ENCODE results near the gene TNS3. TPM values are rescaled to one million over a fixed set of nuclear protein-coding genes. Genes with fewer than 3 reads are reported as not detected.
A peak's percentile ranks its signal among the peaks of the same experiment; 100 is the strongest.

Gene TNS3
- total RNA-seq, 1 experiment from 2014 or later: 135 TPM

DNA sequence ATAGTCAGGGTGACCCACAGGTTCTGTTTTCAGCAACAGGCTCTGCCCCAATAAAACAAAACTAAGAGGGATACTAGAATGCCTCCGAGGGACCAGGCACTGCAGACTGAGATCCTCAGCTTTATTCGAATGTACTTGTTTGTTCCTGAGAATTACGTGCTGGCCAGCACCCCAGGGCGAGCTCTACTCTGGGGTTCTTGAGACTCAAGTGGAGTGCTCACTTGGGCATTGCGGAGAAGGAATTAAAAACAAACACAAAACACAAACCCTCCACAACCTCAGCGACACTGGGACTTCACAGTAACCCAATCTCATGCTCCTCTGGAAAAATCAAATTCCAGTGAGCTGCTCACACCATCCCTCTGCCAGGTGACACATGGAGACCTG, 250.7 kb downstream of the TNS3 start:
- TF ChIP-seq, protein P1, sequence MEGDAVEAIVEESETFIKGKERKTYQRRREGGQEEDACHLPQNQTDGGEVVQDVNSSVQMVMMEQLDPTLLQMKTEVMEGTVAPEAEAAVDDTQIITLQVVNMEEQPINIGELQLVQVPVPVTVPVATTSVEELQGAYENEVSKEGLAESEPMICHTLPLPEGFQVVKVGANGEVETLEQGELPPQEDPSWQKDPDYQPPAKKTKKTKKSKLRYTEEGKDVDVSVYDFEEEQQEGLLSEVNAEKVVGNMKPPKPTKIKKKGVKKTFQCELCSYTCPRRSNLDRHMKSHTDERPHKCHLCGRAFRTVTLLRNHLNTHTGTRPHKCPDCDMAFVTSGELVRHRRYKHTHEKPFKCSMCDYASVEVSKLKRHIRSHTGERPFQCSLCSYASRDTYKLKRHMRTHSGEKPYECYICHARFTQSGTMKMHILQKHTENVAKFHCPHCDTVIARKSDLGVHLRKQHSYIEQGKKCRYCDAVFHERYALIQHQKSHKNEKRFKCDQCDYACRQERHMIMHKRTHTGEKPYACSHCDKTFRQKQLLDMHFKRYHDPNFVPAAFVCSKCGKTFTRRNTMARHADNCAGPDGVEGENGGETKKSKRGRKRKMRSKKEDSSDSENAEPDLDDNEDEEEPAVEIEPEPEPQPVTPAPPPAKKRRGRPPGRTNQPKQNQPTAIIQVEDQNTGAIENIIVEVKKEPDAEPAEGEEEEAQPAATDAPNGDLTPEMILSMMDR (IDR thresholded peaks at IDR 0.05; ENCODE audit: unreplicated experiment): no peak
- H3K4me1 Mint-ChIP-seq (ENCODE audit: low read depth, unreplicated experiment): peaks cover 22% of the 10 kb centered on the region
- H3K27me3 Mint-ChIP-seq (ENCODE audit: unreplicated experiment): no peaks in the 10 kb centered on the region
- H3K9me3 Mint-ChIP-seq (ENCODE audit: low read depth, unreplicated experiment): no peaks in the 10 kb centered on the region
- DNase-seq: no peak
- CTCF ChIA-PET: no interaction called here
- H3K27ac Mint-ChIP-seq (ENCODE audit: unreplicated experiment): no peak overlapping the region
- H3K4me3 Mint-ChIP-seq (ENCODE audit: low read depth, unreplicated experiment): no peak overlapping the region
- intact Hi-C loops (cut with micrococcal nuclease; ENCODE audit: unreplicated experiment): no loop called here
- peaks cover 8% of the 10 kb centered on the region for H3K36me3 Mint-ChIP-seq (ENCODE audit: insufficient read depth, unreplicated experiment)
- BruUV-seq (replicated peaks): no TSS peak

DNA sequence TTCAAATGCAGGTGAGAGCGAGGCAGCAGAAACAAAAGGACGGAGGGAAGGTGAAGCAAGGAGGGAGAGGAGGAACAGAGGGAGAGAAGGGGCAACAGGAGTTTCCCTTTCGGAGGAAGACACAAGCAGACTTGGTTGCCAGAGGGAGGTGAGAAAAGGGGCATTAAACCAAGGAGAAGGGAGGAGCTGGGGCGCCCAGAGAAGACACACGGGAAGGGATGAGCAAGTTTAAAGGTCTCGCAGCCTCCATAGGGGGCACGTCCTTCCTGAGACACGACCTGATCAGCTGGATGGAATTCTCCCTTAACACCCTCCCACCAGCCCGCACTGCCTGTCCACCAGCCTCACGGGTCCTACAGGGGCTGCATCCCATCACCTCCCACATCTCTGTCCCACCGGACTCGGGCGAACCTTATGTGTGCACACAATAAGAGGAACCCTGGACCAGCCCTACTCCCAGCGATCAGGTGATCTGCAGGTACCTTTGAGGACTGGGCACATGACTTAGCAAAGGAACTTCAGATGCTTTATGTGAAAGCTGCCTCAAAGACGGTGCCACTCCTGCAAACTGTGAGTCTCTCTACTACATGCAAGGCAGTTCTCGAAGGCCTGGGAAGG, 251.2 kb downstream of the TNS3 start:
- TF ChIP-seq, protein P1 (IDR thresholded peaks at IDR 0.05; ENCODE audit: unreplicated experiment): no peak
- no peak for DNase-seq
- H3K27ac Mint-ChIP-seq (ENCODE audit: unreplicated experiment): no peak overlapping the region
- H3K27me3 Mint-ChIP-seq (ENCODE audit: unreplicated experiment): no peaks in the 10 kb centered on the region
- CTCF ChIA-PET: no interaction called here
- peaks cover 22% of the 10 kb centered on the region for H3K4me1 Mint-ChIP-seq (ENCODE audit: low read depth, unreplicated experiment)
- intact Hi-C loops (cut with micrococcal nuclease; ENCODE audit: unreplicated experiment): no loop called here
- H3K36me3 Mint-ChIP-seq (ENCODE audit: insufficient read depth, unreplicated experiment): peaks cover 8% of the 10 kb centered on the region
- no peaks in the 10 kb centered on the region for H3K9me3 Mint-ChIP-seq (ENCODE audit: low read depth, unreplicated experiment)
- H3K4me3 Mint-ChIP-seq (ENCODE audit: low read depth, unreplicated experiment): no peak overlapping the region
- BruUV-seq (replicated peaks): no TSS peak

DNA sequence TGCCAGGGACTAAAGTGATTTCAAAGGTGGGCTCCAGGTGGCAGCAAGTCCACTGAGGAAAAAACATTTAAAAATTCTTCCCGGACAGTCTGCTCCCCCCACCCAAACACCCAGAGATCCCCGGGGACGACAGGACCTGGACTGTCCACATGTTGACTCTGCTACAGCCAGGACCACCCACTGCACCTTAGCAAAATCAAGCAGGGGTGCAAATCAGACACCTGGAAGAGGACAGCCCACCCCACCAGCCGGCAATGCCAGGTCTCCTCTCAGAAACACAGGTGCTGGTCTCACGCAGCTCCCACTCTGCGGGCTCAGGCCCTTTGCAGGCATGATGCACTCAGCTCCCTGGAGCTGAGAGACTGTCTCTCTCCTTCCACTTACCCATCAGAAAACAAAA, 251.9 kb downstream of the TNS3 start:
- intact Hi-C loops (cut with micrococcal nuclease; ENCODE audit: unreplicated experiment): no loop called here
- Mint-ChIP-seq H3K36me3 (ENCODE audit: insufficient read depth, unreplicated experiment) (peaks cover 8% of the 10 kb centered on the region), H3K4me3 (ENCODE audit: low read depth, unreplicated experiment) (no peak overlapping the region), H3K9me3 (ENCODE audit: low read depth, unreplicated experiment) (no peaks in the 10 kb centered on the region), H3K27ac (ENCODE audit: unreplicated experiment) (no peak overlapping the region), H3K27me3 (ENCODE audit: unreplicated experiment) (no peaks in the 10 kb centered on the region), H3K4me1 (ENCODE audit: low read depth, unreplicated experiment) (peaks cover 22% of the 10 kb centered on the region)
- TF ChIP-seq, protein P1 (IDR thresholded peaks at IDR 0.05; ENCODE audit: unreplicated experiment): no peak
- CTCF ChIA-PET: interaction anchor here (0.5 kb wide), 1 partner anchor 525 kb away, joined by 4 read pairs; no protein-coding TSS in a partner anchor
- DNase-seq: no peak
- BruUV-seq (replicated peaks): no TSS peak

DNA sequence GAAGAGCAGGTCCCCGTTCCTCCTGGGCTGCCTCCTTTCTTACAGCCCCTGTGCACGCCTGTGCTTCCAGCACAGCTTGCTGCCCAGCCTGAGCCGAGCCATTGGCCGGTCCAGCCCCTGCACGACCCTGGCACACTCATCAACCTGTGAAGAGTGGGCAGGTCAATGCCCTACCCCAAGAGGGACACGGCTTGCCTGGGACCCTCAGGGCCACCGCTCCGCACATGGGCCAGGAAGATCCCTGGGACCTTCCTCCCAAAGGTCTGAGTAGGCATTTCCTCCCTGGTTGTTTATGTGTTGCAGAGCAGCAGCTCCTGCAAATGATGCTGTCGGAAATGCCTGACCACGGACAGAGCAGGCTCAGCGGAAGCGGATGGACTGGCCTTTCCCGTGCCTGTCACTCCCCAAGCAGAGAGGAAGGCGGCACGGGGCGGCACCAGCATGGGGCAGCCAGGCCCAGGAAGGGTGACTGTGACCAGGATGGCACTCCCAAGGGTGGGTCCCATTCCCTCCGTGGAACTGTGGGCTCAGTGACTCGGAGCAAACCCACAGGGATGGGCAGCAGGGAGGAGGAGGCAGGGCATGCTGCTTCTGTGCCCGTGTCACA, 252.5 kb downstream of the TNS3 start:
- peak overlapping the region; percentile 44 for H3K4me3 Mint-ChIP-seq (ENCODE audit: low read depth, unreplicated experiment)

More for the DNA sequence above, 252.5 kb downstream of the TNS3 start:
- peaks cover 22% of the 10 kb centered on the region for H3K4me1 Mint-ChIP-seq (ENCODE audit: low read depth, unreplicated experiment)
- intact Hi-C loops (cut with micrococcal nuclease; ENCODE audit: unreplicated experiment): no loop called here
- H3K27me3 Mint-ChIP-seq (ENCODE audit: unreplicated experiment): no peaks in the 10 kb centered on the region
- H3K9me3 Mint-ChIP-seq (ENCODE audit: low read depth, unreplicated experiment): no peaks in the 10 kb centered on the region
- TF ChIP-seq, protein P1 (IDR thresholded peaks at IDR 0.05; ENCODE audit: unreplicated experiment): no peak
- no TSS peak for BruUV-seq (replicated peaks)
- CTCF ChIA-PET: interaction anchor here (0.5 kb wide), 1 partner anchor 526 kb away, joined by 4 read pairs; no protein-coding TSS in a partner anchor
- H3K27ac Mint-ChIP-seq (ENCODE audit: unreplicated experiment): peak overlapping the region; percentile 26
- peaks cover 8% of the 10 kb centered on the region for H3K36me3 Mint-ChIP-seq (ENCODE audit: insufficient read depth, unreplicated experiment)
- no peak for DNase-seq
